Measurements from ENCODE around the gene CDH13.

Gene CDH13
- total RNA-seq: 0 to 0.23 (median 0.05) reads per million in 18 experiments

- no peak for DNase-seq
Measured at GRCh38 chr16:82626791-82627261, at the start of gene CDH13. CDH13 (plus strand) TSS chr16:82626969.

DNA sequence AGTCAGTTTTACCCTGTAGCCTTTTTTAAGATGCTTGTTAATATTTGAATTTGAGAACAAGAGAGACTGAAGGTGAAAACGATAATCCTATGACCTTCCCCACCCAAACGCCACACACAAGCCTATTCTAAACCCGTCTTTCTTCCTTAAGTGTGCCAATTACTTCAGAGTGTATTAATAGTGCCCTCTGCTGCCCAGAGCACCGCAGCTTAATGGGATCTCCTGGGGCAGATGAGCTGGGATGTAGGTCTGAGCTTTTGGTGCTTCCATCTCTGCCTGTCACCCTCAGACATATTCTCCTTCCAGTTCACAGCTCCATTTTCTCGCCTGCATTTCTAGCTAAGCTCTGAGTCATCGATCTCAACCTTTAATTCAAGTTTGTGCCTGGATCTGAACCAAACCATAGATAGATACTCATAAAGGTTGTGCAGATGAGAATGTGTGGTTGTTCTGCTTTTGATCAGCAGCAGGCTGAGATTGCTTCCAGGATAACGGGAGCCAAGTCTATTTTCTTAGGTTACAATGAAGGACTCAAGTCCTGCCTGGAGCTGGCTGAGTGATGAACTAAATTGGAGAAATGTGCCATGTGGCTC, 46.4 kb upstream of the CDH13 start:
- no peak for DNase-seq

DNA sequence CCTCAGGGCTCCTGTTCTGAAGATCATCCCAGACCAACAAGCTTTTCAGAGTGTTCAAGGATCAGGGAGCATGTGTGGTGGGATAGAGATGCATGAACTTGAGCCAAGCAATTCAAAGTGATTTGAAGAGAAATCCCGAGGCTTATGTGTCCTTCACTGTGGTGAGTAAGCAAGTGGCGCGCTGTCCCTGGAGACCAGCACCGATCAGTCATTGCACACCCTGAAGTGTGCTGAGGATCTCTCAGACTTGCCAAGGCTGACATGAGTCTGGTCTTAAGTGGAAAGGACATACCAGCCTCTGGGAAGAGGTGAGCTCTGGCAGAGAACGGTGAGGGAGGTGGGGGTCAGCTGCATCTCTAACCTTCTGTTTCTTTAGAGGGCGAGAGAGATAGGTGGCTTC, 43.8 kb upstream of the CDH13 start:
- DNase-seq: no peak

DNA sequence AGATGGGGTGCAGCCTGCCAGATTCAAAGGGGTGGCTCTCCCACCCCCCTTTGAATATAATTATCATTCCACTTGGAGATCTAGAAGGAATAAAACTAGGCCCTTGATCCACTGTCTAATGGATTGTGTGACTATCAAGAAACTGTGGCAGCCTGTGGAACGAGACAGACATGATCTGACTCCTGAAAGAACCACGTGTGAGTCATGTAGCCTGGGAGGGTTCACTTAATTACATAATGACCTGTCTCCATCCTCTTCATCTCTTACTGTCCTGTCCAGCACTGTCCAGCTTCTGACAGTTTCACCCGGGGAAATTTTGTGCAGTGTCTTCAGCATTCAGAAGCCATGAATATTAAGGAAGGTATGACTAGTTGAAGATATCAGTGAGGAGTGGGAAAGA, 43.3 kb upstream of the CDH13 start:
- no peak for DNase-seq

DNA sequence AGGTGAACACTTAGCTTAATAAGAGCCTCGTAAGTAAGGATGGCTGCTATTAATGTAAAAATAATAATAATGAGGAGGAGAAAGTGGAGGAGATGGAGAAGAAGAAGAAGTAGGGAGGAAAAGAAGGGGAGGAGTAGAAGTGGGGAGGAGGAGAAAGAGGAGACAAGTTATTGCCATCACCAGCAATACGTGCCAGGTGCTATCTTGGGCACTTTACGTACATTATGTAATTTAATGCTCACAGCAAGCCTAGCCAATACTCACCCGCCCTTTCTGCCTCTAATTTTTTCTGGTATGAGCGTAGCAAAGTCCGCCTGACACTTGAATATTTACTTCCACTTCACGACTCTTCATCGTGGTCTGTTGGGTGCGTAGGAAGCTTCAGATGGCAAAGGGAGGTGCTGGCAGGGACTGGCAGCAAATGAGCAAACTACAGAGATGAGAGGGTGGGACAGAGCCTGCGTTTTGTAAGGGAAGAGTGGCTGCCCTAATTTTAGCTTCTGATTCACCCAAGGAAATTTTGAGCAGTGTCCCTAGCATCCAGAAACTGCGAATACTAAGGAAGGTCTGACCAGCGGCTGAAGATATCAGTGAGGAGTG, 42.1 kb upstream of the CDH13 start:
- DNase-seq: no peak

DNA sequence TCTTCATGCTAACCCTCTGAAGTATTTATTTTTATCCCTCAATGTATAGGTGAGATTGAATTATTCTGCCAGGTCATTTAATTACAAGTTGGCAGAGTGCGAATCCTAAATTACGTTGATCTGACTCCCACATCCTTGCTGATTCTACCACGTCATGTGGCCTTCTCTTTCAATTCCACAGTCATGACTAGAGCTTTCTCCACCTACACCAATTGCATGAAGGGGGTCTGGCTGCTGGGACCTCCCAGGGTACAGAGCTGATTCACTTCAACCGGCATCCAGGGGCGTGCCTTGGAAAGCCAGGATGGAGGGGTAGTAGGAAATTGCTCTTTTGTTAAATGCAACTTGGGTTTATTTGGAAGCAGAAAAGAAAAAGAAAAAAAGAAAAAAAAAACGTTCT, 41.1 kb upstream of the CDH13 start:
- no peak for DNase-seq

DNA sequence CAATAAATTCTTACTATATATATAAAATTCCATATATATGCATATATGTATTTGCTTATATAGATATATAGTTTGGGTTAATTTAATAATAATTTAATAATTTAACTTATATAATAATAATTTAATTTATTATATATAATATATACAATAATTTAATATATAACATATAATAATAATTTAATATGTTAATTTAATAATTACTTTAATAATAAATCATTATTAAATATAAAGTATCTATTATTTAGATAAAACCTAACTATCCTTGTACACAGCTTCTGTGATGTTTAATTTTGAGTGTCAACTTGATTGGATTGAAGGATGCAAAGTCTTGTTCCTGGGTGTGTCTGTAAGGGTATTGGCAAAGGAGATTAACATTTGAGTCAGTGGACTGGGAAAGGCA, 40.6 kb upstream of the CDH13 start:
- no peak for DNase-seq

DNA sequence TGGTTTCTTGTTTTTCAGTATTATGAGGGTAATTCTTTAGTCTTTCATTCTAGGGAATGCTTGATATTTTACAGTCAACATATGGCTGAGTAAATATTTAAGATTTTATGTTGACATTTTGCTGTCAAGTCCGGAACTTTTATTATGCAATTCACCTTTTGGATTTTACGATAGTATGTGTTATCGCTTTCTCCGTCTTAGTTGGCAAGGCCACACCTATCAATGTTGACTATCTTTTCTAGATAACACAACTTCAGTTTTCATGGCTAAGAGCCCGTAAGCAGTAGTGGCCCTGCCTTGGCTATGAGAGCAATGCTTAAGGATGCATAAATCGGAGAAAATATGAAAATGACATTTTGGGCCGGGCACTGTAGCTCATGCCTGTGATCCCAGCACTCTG, 39.5 kb upstream of the CDH13 start:
- no peak for DNase-seq

DNA sequence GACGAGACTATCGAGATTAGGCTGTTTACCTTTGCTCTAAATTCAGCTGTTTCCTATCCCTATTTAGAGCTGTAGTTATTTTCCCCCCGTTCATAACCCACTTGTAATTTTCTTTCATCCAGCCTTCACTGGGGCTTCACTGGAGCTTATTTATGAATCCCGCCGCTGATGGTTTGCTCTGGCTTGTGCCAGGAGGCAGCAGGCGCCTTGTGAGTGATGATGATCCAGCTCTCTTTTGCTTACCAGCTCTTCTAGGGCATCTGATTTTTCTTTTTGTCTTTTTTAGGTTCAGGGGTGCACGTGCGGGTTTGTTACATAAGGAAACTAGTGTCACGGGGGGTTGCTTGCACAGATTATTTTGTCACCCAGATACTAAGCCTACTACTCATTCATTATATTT, 37.4 kb upstream of the CDH13 start:
- DNase-seq: no peak

DNA sequence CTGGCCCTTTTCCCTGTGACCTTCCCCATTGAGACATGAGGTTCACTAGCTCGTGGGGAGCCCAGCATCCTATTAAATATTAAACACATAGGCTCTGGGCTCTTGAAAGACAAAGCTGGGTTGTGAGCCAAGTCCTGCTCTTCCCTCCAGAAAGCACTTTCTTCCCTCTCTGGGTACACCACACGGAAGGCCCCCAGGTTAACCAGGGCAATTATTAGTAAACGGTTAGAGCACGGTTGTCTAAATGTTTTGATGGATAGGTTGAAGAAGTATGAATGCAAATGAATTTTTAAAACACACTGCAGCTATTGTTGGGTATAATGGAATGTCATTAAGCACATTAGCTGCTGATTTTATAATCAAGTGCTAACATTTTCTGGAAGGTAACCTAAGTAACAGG, 32.7 kb upstream of the CDH13 start:
- no peak for DNase-seq

GRCh38 chr16:82598771-82599170, 28.0 kb upstream of the CDH13 start:
- no peak for DNase-seq

GRCh38 chr16:82601989-82602640, 24.7 kb upstream of the CDH13 start:
- no peak for DNase-seq

DNA sequence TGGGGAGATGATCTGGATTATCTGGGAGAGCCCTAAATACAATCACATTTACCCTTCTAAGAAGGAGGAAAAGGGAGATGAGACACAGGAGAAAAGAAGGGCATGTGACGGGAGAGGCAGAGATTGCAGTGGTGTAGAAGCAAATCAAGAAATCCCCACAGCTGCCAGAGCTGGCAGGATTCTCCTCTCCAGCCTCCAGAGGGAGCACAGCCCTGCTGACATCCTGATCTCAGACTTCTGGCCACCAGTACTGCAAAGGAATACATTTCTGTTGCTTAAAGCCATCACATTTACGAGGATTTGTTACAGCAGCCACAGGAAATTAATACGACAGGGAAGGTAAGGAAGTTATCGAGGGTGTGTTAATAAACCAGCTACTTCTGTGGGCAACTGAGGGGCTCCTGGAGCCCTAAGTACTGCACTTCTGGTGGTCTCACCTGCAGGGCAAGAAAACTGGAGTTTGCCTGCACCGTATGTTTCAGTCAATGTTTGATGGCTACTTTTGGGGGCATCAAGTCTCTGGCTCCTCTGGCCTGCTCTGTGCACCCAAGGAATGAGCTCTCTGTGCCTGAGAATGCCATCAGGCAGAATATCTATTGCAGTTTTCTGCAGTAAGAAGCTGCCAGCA, 22.9 kb upstream of the CDH13 start:
- DNase-seq: no peak

DNA sequence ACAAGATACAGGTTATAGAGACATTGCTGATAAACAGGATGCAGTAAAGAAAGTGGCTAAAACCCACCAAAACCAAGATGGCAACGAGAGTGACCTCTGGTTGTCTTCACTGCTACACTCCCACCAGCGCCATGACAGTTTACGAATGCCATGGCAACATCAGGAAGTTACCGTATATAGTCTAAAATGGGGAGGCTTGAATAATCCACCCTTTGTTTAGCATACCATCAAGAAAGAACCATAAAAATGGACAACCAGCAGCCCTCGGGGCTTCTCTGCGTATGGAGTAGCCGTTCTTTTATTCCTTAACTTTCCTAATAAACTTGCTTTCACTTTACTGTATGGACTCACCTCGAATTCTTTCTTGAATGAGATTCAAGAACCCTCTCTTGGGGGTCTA, 21.7 kb upstream of the CDH13 start:
- no peak for DNase-seq

DNA sequence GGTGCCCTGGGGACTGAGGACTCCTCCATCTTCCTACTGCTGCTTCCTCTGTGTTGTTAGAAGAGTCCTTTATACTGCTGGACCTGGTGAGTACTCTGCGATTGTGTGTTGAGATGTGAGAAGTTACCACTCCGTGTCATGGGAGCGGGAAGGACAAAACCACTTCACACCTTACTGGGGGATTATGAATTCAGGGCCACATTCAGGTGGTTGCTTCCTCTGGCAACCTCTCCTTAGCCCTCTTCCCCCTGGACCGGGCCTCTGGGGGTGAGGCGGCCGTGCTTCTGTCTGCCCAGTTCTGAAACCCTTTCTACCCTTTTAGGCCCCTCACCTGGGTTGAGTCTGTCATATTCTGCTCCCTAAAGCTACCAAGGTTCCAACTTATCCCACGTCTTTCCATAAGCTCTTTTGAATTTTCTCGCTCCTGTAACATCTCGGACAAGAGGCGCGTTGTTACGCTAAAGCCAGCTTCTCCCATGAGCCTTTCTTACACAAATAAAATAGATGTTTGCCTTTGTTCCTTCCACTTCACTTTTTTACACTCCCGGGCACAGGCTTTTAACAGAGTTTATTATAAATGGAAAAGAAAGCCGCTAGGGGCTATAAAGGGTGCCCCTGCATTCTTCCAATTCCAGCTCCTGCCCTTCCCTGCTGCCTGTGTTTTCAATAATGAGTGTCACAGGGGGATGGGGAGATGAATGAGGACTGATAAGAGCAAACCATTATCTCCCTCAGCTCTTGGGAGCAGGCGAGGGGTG, 20.7 kb upstream of the CDH13 start:
- DNase-seq: no peak

GRCh38 chr16:82609140-82609539, 17.6 kb upstream of the CDH13 start:
- no peak for DNase-seq

GRCh38 chr16:82612263-82612662, 14.5 kb upstream of the CDH13 start:
- DNase-seq: no peak

- no peak for DNase-seq
Measured at GRCh38 chr16:82616356-82616755, 10.4 kb upstream of the CDH13 start.

GRCh38 chr16:82621781-82622180, 5.0 kb upstream of the CDH13 start:
- DNase-seq: no peak

GRCh38 chr16:82623241-82623640, 3.5 kb upstream of the CDH13 start:
- DNase-seq: no peak

- DNase-seq: no peak
Measured at GRCh38 chr16:82625066-82625968, 1.5 kb upstream of the CDH13 start.

- DNase-seq: no peak
Measured at GRCh38 chr16:82628088-82628423, 1.3 kb downstream of the CDH13 start.

Measured in inflammatory macrophage (primary cell).